OCI-LY3 (cell line): ENCODE measurements around the gene BCKDK.

Experiments used
- EZH2phosphoT487 ChIP-seq: fragments of 200-600 bp; shearing (Covaris generic); IDR thresholded peaks from 2 replicates; pipeline ENCODE4 v1.6.1; 2018; ENCODE audit warnings: antibody characterized with exemption, mixed run types, low read depth
- TF ChIP-seq, protein P1 (sequence below): fragments of 200-600, 300-600 bp; sonication (generic); IDR thresholded peaks from 2 replicates; pipeline ENCODE4 v1.5.1; 2014; ENCODE audit warnings: antibody characterized with exemption, low read length, low read depth

DNA sequence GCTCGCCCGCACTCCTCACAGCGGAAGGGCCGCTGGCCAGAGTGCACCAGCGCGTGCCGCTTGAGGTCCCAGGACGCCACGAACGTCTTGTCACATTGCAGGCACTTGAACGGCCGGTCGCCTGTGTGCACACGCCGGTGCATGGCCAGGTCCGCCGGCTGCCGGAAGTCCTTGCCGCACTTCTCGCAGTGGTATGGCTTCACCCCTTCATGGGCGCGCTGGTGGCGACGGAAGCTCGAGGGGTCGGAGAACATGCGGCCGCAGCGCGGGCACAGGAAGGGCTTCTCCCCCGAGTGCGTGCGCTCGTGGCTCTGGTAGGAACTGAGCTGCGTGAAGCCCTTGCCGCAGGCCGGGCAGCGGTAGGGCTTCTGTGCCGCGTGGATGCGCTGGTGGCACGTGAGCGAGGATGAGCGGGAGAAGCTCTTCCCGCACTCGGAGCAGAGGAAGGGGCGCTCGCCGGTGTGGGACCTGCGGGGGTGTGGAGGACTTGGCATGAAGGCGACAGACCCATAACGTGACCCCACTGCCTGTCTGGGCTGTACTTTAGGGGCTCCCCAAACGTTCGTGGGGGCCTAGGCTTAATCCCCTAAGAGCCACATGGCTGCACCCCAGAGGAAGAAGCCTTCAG is 46.3 kb upstream of the BCKDK start:
- TF ChIP-seq, protein P1, sequence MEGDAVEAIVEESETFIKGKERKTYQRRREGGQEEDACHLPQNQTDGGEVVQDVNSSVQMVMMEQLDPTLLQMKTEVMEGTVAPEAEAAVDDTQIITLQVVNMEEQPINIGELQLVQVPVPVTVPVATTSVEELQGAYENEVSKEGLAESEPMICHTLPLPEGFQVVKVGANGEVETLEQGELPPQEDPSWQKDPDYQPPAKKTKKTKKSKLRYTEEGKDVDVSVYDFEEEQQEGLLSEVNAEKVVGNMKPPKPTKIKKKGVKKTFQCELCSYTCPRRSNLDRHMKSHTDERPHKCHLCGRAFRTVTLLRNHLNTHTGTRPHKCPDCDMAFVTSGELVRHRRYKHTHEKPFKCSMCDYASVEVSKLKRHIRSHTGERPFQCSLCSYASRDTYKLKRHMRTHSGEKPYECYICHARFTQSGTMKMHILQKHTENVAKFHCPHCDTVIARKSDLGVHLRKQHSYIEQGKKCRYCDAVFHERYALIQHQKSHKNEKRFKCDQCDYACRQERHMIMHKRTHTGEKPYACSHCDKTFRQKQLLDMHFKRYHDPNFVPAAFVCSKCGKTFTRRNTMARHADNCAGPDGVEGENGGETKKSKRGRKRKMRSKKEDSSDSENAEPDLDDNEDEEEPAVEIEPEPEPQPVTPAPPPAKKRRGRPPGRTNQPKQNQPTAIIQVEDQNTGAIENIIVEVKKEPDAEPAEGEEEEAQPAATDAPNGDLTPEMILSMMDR, result no peak
- TF ChIP-seq EZH2phosphoT487, result no peak
